Endothelial cell (in vitro differentiated cells): Measurements from ENCODE around the gene KIF5C. TPM values are rescaled to one million over a fixed set of nuclear protein-coding genes. Genes with fewer than 3 reads are reported as not detected.

Source experiments
- DNase-seq: peaks from one replicate; pipeline ENCODE4 v3.0.0; 2021; ENCODE audit warnings: low spot score
- H3K27ac Mint-ChIP-seq: one replicate; pipeline ENCODE4 v1.8.0; 2021; ENCODE audit warnings: mixed read lengths, inconsistent platforms; ENCODE audit not compliant: unreplicated experiment
- H3K27me3 Mint-ChIP-seq: one replicate; pipeline ENCODE4 v1.8.0; 2021; ENCODE audit warnings: mild to moderate bottlenecking, moderate library complexity, mixed read lengths, inconsistent platforms; ENCODE audit not compliant: unreplicated experiment
- H3K36me3 Mint-ChIP-seq: one replicate; pipeline ENCODE4 v1.8.0; 2021; ENCODE audit warnings: mild to moderate bottlenecking, low read depth, mixed read lengths, inconsistent platforms; ENCODE audit not compliant: unreplicated experiment
- H3K4me1 Mint-ChIP-seq: one replicate; pipeline ENCODE4 v1.8.0; 2021; ENCODE audit warnings: mild to moderate bottlenecking, mixed read lengths, inconsistent platforms; ENCODE audit not compliant: unreplicated experiment
- H3K4me3 Mint-ChIP-seq: one replicate; pipeline ENCODE4 v1.8.0; 2021; ENCODE audit warnings: mild to moderate bottlenecking, mixed read lengths, inconsistent platforms; ENCODE audit not compliant: unreplicated experiment
- H3K9me3 Mint-ChIP-seq: one replicate; pipeline ENCODE4 v1.8.0; 2021; ENCODE audit warnings: mixed read lengths, inconsistent platforms; ENCODE audit not compliant: unreplicated experiment
- total RNA-seq: library from RNA; stranded (reverse); fragmentation: NEBNext Ultra II Directional; extraction: Animal tissue kit (Norgen Biotek cat#: 25700); gene quantifications from one replicate; pipeline ENCODE4 v1.2.1, GENCODE V29; 2021; ENCODE audit not compliant: unreplicated experiment
- TF ChIP-seq, protein P1 (sequence below): fragments of 200-600 bp; sonication (generic); IDR thresholded peaks from one replicate; pipeline ENCODE4 v1.5.0; 2021; ENCODE audit warnings: antibody characterized with exemption; ENCODE audit not compliant: unreplicated experiment

KIF5C gene
- total RNA-seq, 1 donor from 2014 or later, result 50.6 TPM

GRCh38 chr2:148933456-148933855 is 58.4 kb downstream of the KIF5C start:
- H3K9me3 Mint-ChIP-seq, result no peaks in the 10 kb centered on the region
- peaks cover 7% of the 10 kb centered on the region for H3K36me3 Mint-ChIP-seq
- no peak overlapping the region for H3K27ac Mint-ChIP-seq
- H3K27me3 Mint-ChIP-seq, result no peaks in the 10 kb centered on the region
- DNase-seq, result no peak
- H3K4me1 Mint-ChIP-seq, result peaks cover 3% of the 10 kb centered on the region
- TF ChIP-seq, protein P1, sequence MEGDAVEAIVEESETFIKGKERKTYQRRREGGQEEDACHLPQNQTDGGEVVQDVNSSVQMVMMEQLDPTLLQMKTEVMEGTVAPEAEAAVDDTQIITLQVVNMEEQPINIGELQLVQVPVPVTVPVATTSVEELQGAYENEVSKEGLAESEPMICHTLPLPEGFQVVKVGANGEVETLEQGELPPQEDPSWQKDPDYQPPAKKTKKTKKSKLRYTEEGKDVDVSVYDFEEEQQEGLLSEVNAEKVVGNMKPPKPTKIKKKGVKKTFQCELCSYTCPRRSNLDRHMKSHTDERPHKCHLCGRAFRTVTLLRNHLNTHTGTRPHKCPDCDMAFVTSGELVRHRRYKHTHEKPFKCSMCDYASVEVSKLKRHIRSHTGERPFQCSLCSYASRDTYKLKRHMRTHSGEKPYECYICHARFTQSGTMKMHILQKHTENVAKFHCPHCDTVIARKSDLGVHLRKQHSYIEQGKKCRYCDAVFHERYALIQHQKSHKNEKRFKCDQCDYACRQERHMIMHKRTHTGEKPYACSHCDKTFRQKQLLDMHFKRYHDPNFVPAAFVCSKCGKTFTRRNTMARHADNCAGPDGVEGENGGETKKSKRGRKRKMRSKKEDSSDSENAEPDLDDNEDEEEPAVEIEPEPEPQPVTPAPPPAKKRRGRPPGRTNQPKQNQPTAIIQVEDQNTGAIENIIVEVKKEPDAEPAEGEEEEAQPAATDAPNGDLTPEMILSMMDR, result no peak
- H3K4me3 Mint-ChIP-seq, result no peak overlapping the region

DNA sequence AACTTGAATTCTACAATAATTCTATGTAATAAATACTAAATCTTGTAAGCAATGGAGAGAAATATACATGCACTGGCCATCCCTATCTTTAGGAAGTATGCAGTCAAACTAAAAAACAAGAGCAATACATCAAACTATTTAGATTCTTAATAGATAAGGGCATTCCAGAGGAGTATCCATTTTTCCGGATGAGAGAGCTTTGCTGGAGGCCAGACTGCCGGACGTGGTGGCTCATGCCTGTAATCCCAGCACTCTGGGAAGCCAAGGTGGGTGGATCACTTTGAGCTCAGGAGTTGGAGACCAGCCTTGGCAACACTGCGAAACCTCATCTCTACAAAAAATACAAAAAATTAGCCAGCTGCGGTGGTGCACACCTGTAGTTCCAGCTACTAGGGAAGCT is 60.8 kb downstream of the KIF5C start:
- H3K9me3 Mint-ChIP-seq, result no peaks in the 10 kb centered on the region
- H3K4me1 Mint-ChIP-seq, result no peaks in the 10 kb centered on the region
- H3K36me3 Mint-ChIP-seq, result peaks cover 1% of the 10 kb centered on the region
- no peak overlapping the region for H3K4me3 Mint-ChIP-seq
- no peaks in the 10 kb centered on the region for H3K27me3 Mint-ChIP-seq
- no peak for DNase-seq
- no peak overlapping the region for H3K27ac Mint-ChIP-seq
- TF ChIP-seq, protein P1, result no peak

- H3K9me3 Mint-ChIP-seq, result no peaks in the 10 kb centered on the region
- H3K4me3 Mint-ChIP-seq, result no peak overlapping the region
- peaks cover 6% of the 10 kb centered on the region for H3K36me3 Mint-ChIP-seq
- no peak overlapping the region for H3K27ac Mint-ChIP-seq
- TF ChIP-seq, protein P1, result peak; percentile 20
- DNase-seq, result no peak
- no peaks in the 10 kb centered on the region for H3K4me1 Mint-ChIP-seq
- no peaks in the 10 kb centered on the region for H3K27me3 Mint-ChIP-seq
These were observed 61.9 kb downstream of the KIF5C start for GRCh38 chr2:148936857-148937450.

GRCh38 chr2:148939271-148939670 is 64.2 kb downstream of the KIF5C start:
- Mint-ChIP-seq H3K36me3 (peaks cover 24% of the 10 kb centered on the region), H3K9me3 (no peaks in the 10 kb centered on the region), H3K27ac (no peak overlapping the region), H3K4me1 (no peaks in the 10 kb centered on the region), H3K27me3 (no peaks in the 10 kb centered on the region), H3K4me3 (no peak overlapping the region)
- no peak for DNase-seq
- TF ChIP-seq, protein P1, result no peak

- no peaks in the 10 kb centered on the region for H3K9me3 Mint-ChIP-seq
- peaks cover 36% of the 10 kb centered on the region for H3K36me3 Mint-ChIP-seq
- no peak overlapping the region for H3K27ac Mint-ChIP-seq
- TF ChIP-seq, protein P1, result no peak
- H3K4me3 Mint-ChIP-seq, result peak overlapping the region; percentile 49
- no peaks in the 10 kb centered on the region for H3K4me1 Mint-ChIP-seq
- H3K27me3 Mint-ChIP-seq, result no peaks in the 10 kb centered on the region
- DNase-seq, result no peak
These were observed 68.1 kb downstream of the KIF5C start for GRCh38 chr2:148943097-148943496.
